IMR-90 (cell line): ENCODE measurements around the gene ADCY5. TPM values are rescaled to one million over a fixed set of nuclear protein-coding genes. Genes with fewer than 3 reads are reported as not detected.

Experiments
- ATAC-seq: fragments of 200-7000 bp; cut with Tn5 transposase; 2 replicates; pipeline ENCODE4 v1.9.1; 2020; ENCODE audit warnings: low read depth, mild to moderate bottlenecking, moderate library complexity
- BruUV-seq: library from RNA; stranded (reverse); fragments of 400-500 nt; replicated peaks from 2 replicates; lab custom pipeline; 2021; lab: Mats Ljungman, UMichigan
- CTCF ChIA-PET: fragments of 300-600 bp; formaldehyde crosslinking; extraction: SDS; loops from one replicate; lab custom pipeline; 2021; ENCODE audit warnings: antibody characterized with exemption; lab: Yijun Ruan, JAX
- POLR2A ChIA-PET: fragments of 300-600 bp; sonication (Branson Sonifier 250); formaldehyde crosslinking; loops from one replicate; lab custom pipeline; 2022; ENCODE audit warnings: antibody characterized with exemption; ENCODE audit not compliant: unreplicated experiment; lab: Charles Lee
- DNase-seq: peaks from one replicate; pipeline ENCODE4 v3.0.0; 2013
- H2AFZ ChIP-seq: replicated peaks from 2 replicates; pipeline ENCODE3; 2013; ENCODE audit warnings: low read length, mild to moderate bottlenecking; ENCODE audit not compliant: poor library complexity
- H2AK5ac ChIP-seq: 2 replicates; pipeline ENCODE4 v1.6.1; 2013; ENCODE audit warnings: low read depth, low read length, inconsistent platforms
- H2AK9ac ChIP-seq: replicated peaks from 2 replicates; pipeline ENCODE3; 2013; ENCODE audit warnings: mild to moderate bottlenecking, low read depth, low read length, moderate library complexity; ENCODE audit not compliant: poor library complexity
- H2BK120ac ChIP-seq: 2 replicates; pipeline ENCODE4 v1.6.1; 2013; ENCODE audit warnings: low read depth, low read length, inconsistent platforms
- H2BK15ac ChIP-seq: 3 replicates; pipeline ENCODE4 v1.6.1; 2013; ENCODE audit warnings: low read depth, low read length, inconsistent platforms
- H2BK20ac ChIP-seq: 2 replicates; pipeline ENCODE4 v1.6.1; 2013; ENCODE audit warnings: low read depth, mild to moderate bottlenecking, inconsistent platforms, low read length, moderate library complexity
- H2BK5ac ChIP-seq: 2 replicates; pipeline ENCODE4 v1.6.1; 2013; ENCODE audit warnings: mild to moderate bottlenecking, low read depth, low read length, inconsistent platforms; ENCODE audit not compliant: poor library complexity, severe bottlenecking
- H3K14ac ChIP-seq: replicated peaks from 2 replicates; pipeline ENCODE4 v1.6.1; 2013; ENCODE audit warnings: low read depth, low read length, inconsistent platforms
- H3K18ac ChIP-seq: 2 replicates; pipeline ENCODE4 v1.6.1; 2013; ENCODE audit warnings: low read depth, low read length, control low read depth
- H3K23ac ChIP-seq: 2 replicates; pipeline ENCODE4 v1.6.1; 2013; ENCODE audit warnings: low read depth, low read length, inconsistent platforms
- H3K27ac ChIP-seq: 2 replicates; pipeline ENCODE4 v1.5.1; 2013; ENCODE audit warnings: mild to moderate bottlenecking, control low read depth, low read length; ENCODE audit not compliant: insufficient read depth
- H3K27me3 ChIP-seq: 2 replicates; pipeline ENCODE4 v1.6.1; 2013; ENCODE audit warnings: low read length; ENCODE audit not compliant: control insufficient read depth, insufficient read depth
- H3K36me3 ChIP-seq: 2 replicates; pipeline ENCODE4 v1.6.1; 2013; ENCODE audit warnings: low read length, mixed read lengths; ENCODE audit not compliant: control insufficient read depth, insufficient read depth
- H3K4ac ChIP-seq: 2 replicates; pipeline ENCODE4 v1.6.1; 2013; ENCODE audit warnings: low read depth, low read length, inconsistent platforms
- H3K4me1 ChIP-seq: 2 replicates; pipeline ENCODE4 v1.6.1; 2013; ENCODE audit warnings: low read length, mixed read lengths; ENCODE audit not compliant: control insufficient read depth, insufficient read depth
- H3K4me2 ChIP-seq: 2 replicates; pipeline ENCODE4 v1.6.1; 2013; ENCODE audit warnings: low read depth, mild to moderate bottlenecking, control low read depth, low read length, moderate library complexity
- H3K4me3 ChIP-seq: 2 replicates; pipeline ENCODE4 v1.5.1; 2013; ENCODE audit warnings: low read depth, mild to moderate bottlenecking, control low read depth, low read length, moderate library complexity; ENCODE audit not compliant: insufficient read depth
- H3K56ac ChIP-seq: 2 replicates; pipeline ENCODE4 v1.6.1; 2013; ENCODE audit warnings: low read length, inconsistent platforms; ENCODE audit not compliant: insufficient read depth; ENCODE audit errors: extremely low read depth
- H3K79me1 ChIP-seq, 2 experiments: 2 replicates each; pipeline ENCODE4 v1.6.1; 2013; ENCODE audit warnings: low read length in 2 of 2, inconsistent platforms in 1 of 2, low read depth in 1 of 2
- H3K9ac ChIP-seq: 2 replicates; pipeline ENCODE4 v1.6.1; 2013; ENCODE audit warnings: low read depth, low read length, control low read depth
- H3K9me1 ChIP-seq: 2 replicates; pipeline ENCODE4 v1.6.1; 2013; ENCODE audit warnings: low read length, inconsistent platforms; ENCODE audit not compliant: insufficient read depth
- H3K9me3 ChIP-seq: 2 replicates; pipeline ENCODE4 v1.6.1; 2013; ENCODE audit warnings: low read length; ENCODE audit not compliant: control insufficient read depth, insufficient read depth
- H4K20me1 ChIP-seq: 2 replicates; pipeline ENCODE4 v1.6.1; 2013; ENCODE audit warnings: low read length, inconsistent platforms; ENCODE audit not compliant: insufficient read depth
- H4K5ac ChIP-seq: 2 replicates; pipeline ENCODE4 v1.6.1; 2013; ENCODE audit warnings: mild to moderate bottlenecking, low read depth, low read length, control low read depth
- H4K8ac ChIP-seq, 2 experiments: 2 replicates each; pipeline ENCODE4 v1.6.1; 2013; ENCODE audit warnings: low read depth in 2 of 2, low read length in 2 of 2, control low read depth in 1 of 2, inconsistent platforms in 1 of 2
- H4K91ac ChIP-seq: 2 replicates; pipeline ENCODE4 v1.6.1; 2013; ENCODE audit warnings: low read depth, low read length, inconsistent platforms; ENCODE audit not compliant: insufficient read depth
- BHLHE40 ChIP-seq: fragments of 150-350 bp; IDR thresholded peaks from 2 replicates; pipeline ENCODE4 v1.6.1; 2016; ENCODE audit warnings: mild to moderate bottlenecking, low read depth, low read length
- CEBPB ChIP-seq: IDR thresholded peaks from 2 replicates; pipeline ENCODE4 v1.6.1; 2012; ENCODE audit warnings: low read depth, low read length, improper control_type of control experiment
- CHD1 ChIP-seq: IDR thresholded peaks from 2 replicates; pipeline ENCODE4 v1.6.1; 2012; ENCODE audit warnings: low read depth, low read length, improper control_type of control experiment
- ELK1 ChIP-seq: fragments of 150-350 bp; IDR thresholded peaks from 2 replicates; pipeline ENCODE4 v1.6.1; 2016; ENCODE audit warnings: low read depth, mild to moderate bottlenecking, low read length, moderate library complexity, borderline replicate concordance
- FOS ChIP-seq: fragments of 150-350 bp; IDR thresholded peaks from 2 replicates; pipeline ENCODE4 v1.6.1; 2016; ENCODE audit warnings: low read depth, low read length
- MAFK ChIP-seq: IDR thresholded peaks from 2 replicates; pipeline ENCODE4 v1.6.1; 2012; ENCODE audit warnings: low read depth, low read length, improper control_type of control experiment
- MAZ ChIP-seq: IDR thresholded peaks from 2 replicates; pipeline ENCODE4 v1.6.1; 2012; ENCODE audit warnings: low read depth, mild to moderate bottlenecking, low read length, improper control_type of control experiment, moderate library complexity, borderline replicate concordance
- MXI1 ChIP-seq: IDR thresholded peaks from 2 replicates; pipeline ENCODE4 v1.6.1; 2012; ENCODE audit warnings: low read depth, mild to moderate bottlenecking, low read length, moderate library complexity, borderline replicate concordance
- NFE2L2 ChIP-seq: fragments of 150-350 bp; IDR thresholded peaks from 2 replicates; pipeline ENCODE4 v1.6.1; 2016; ENCODE audit warnings: low read depth, mild to moderate bottlenecking, low read length
- POLR2A ChIP-seq: IDR thresholded peaks from 2 replicates; pipeline ENCODE4 v1.6.1; 2012; ENCODE audit warnings: mild to moderate bottlenecking, low read depth, low read length
- RAD21 ChIP-seq: IDR thresholded peaks from 2 replicates; pipeline ENCODE4 v1.6.1; 2012; ENCODE audit warnings: low read length, improper control_type of control experiment
- RCOR1 ChIP-seq: IDR thresholded peaks from 2 replicates; pipeline ENCODE4 v1.6.1; 2012; ENCODE audit warnings: mild to moderate bottlenecking, low read length, improper control_type of control experiment; ENCODE audit not compliant: insufficient replicate concordance
- RFX5 ChIP-seq: IDR thresholded peaks from 2 replicates; pipeline ENCODE4 v1.8.0; 2012; ENCODE audit warnings: low read depth, mild to moderate bottlenecking, low read length, moderate library complexity
- SMC3 ChIP-seq: fragments of 150-350 bp; IDR thresholded peaks from 2 replicates; pipeline ENCODE4 v1.6.1; 2016; ENCODE audit warnings: low read depth, mild to moderate bottlenecking, antibody characterized with exemption, low read length, moderate library complexity
- WGBS, 2 experiments: methylation state at CpG; one replicate each; pipeline versions ENCODE4 v1.1.5 to v1.1.7; 2013; ENCODE audit warnings: missing lambda C conversion rate in 2 of 2; ENCODE audit not compliant: insufficient read length in 1 of 2; ENCODE audit errors: extremely low coverage in 2 of 2; 5-methylcytosine and 5-hydroxymethylcytosine counted together
- dilution Hi-C: fragments of 300-500 bp; cut with HindIII; formaldehyde crosslinking; loops from one replicate; pipeline ENCODE4 v1.14.3; 2018; ENCODE audit warnings: low sequenced_read_pairs; ENCODE audit not compliant: unreplicated experiment
- in situ Hi-C: fragments of 300-500 bp; cut with MboI; formaldehyde crosslinking; loops from 3 replicates; pipeline ENCODE4 v1.14.3; 2019; ENCODE audit warnings: low sequenced_read_pairs, inconsistent platforms, mixed read lengths
- intact Hi-C: fragments of 100-400 bp; cut with micrococcal nuclease; formaldehyde crosslinking; loops from 2 replicates; pipeline ENCODE4 v1.10.0; 2022
- polyA plus RNA-seq, 3 experiments: library from polyadenylated mRNA; depleted of rRNA; stranded (reverse); fragments of >200 nt; gene quantifications; 2 replicates each; pipeline ENCODE4 v1.2.3, GENCODE V29; 2012; ENCODE audit warnings: low replicate concordance in 1 of 3
- total RNA-seq: library from RNA; depleted of rRNA; stranded (reverse); fragments of >200 nt; gene quantifications from 2 replicates; pipeline ENCODE4 v1.2.3, GENCODE V29; 2012
- TF ChIP-seq, protein P1 (sequence below): fragments of 150-350 bp; IDR thresholded peaks from 2 replicates; pipeline ENCODE4 v1.6.1; 2017; ENCODE audit warnings: mild to moderate bottlenecking, antibody characterized with exemption, low read length, low read depth

Gene ADCY5
- total and polyA plus RNA-seq, 2 of the 4 experiments (the other 2 are of a cell fraction), result 0.14 to 0.18 TPM

DNA sequence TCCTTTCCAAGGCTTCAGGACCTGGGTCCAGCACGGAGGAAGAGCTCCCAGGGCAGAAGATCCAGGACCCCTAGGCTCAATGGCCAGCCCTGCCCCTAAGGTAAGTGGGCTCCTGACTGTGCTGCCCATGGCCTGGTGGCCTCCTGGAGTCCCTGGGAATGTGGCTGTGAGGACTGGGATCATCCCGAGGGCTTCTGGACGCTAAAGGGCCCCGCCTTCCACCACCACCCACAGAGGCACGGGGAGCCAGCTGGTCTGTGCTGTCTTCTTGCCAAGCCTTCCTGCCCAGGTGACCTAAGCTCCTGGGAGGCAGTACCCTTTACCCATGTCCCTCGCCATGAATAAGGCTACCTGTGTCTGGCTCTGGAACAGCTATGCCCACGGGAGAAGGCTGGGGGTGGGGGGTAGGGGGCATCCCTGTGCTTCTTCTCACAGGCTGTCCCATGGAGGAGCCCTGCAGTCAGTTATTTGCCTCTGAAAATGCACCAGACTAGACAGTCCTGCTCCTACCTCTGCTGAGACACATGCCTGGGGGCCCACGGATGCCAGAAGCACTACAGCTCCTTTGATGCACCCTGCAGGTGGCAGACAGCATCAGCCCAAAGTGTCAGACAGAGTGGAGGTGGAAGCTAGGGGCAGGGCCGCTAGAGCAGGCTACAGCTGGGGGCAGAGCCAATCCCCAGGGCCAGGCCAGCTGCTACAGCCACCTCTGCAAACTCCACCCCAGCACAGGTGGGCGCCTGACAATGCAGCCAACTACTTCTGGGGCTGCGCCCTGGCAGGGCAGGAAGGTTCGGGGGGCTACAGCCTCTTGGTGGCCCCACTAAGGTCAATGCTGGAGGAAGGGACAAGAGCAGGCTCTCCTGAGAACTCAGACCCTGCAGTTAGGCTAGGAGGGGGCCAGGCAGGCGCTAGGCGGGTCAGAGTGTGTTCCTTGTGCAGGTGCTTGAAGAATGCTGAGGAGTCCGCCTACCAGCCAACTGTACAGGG, 156.3 kb downstream of the ADCY5 start (continued):
- TF ChIP-seq RCOR1, result no peak

DNA sequence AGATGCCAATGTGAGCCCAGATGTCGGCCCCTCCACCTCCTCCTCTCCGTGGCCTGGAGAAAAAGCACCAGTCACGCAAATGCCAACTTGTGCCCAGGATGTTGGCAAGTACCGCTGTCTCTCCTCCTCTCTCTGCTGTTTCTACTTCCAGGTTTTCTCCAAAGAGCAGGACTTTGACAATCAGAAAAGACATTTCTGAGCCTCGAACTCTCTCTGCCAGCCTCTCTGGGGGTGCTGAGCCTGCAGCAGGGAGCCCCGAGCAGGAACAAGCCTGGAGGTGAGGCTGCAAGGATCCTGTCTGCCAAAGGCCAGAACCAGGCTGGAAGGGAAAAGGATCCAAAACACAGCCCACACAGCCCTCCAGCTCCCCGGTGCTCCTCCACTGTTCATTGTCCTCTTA, 157.5 kb downstream of the ADCY5 start:
- Histone ChIP-seq H3K4me1 (no peaks in the 10 kb centered on the region), H3K56ac (no peak overlapping the region), H3K9me3 (no peaks in the 10 kb centered on the region), H3K4me3 (no peak overlapping the region), H3K4me2 (no peak overlapping the region), H4K5ac (no peak overlapping the region), H3K4ac (no peak overlapping the region), H3K27ac (no peak overlapping the region), H4K91ac (no peak overlapping the region), H2AK9ac (peak overlapping the region; percentile 19), H2AFZ (no peak overlapping the region), H3K36me3 (no peaks in the 10 kb centered on the region), H3K9me1 (no peaks in the 10 kb centered on the region), H3K18ac (no peak overlapping the region), H3K27me3 (peaks cover 37% of the 10 kb centered on the region), H3K79me1 (no peaks in the 10 kb centered on the region), H3K14ac (no peak overlapping the region), H3K23ac (no peak overlapping the region), H3K9ac (no peak overlapping the region), H2BK15ac (no peak overlapping the region), H2AK5ac (no peak overlapping the region), H2BK120ac (no peak overlapping the region), H4K20me1 (no peaks in the 10 kb centered on the region), H2BK5ac (no peak overlapping the region), H2BK20ac (no peak overlapping the region), H4K8ac (no peak overlapping the region)
- ChIA-PET CTCF (no interaction called here), POLR2A (no interaction called here)
- ATAC-seq (no peak), DNase-seq (no peak)
- dilution Hi-C loops (no loop called here), intact Hi-C loops (no loop called here), in situ Hi-C loops (no loop called here)
- TF ChIP-seq MXI1, result no peak
- TF ChIP-seq CEBPB, result no peak
- no peak for TF ChIP-seq ELK1
- no peak for TF ChIP-seq NFE2L2
- TF ChIP-seq RFX5, result no peak
- TF ChIP-seq CHD1, result no peak
- TF ChIP-seq, protein P1, sequence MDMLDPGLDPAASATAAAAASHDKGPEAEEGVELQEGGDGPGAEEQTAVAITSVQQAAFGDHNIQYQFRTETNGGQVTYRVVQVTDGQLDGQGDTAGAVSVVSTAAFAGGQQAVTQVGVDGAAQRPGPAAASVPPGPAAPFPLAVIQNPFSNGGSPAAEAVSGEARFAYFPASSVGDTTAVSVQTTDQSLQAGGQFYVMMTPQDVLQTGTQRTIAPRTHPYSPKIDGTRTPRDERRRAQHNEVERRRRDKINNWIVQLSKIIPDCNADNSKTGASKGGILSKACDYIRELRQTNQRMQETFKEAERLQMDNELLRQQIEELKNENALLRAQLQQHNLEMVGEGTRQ, result no peak
- no peak for TF ChIP-seq FOS
- TF ChIP-seq BHLHE40, result no peak
- no peak for TF ChIP-seq RAD21
- TF ChIP-seq SMC3, result no peak
- no peak for TF ChIP-seq POLR2A
- no peak for TF ChIP-seq MAZ
- TF ChIP-seq MAFK, result no peak
- 60% methylated on average over 5 of the region's 7 CpGs; no CpG with 5 or more reads in 1 of the 2 experiments for WGBS, 2 experiments
- BruUV-seq, result no TSS peak
